OCI-LY7 (cell line): ENCODE results near the gene RAMP1. TPM values are rescaled to one million over a fixed set of nuclear protein-coding genes. Genes with fewer than 3 reads are reported as not detected.
"Not testable (repeated sequence)": the region's sequence is repeated elsewhere in the genome, so short reads cannot be mapped to it uniquely, and the experiment has no call there.

Source experiments
- BruUV-seq: library from RNA; stranded (reverse); fragments of 400-500 nt; replicated peaks from 2 replicates; lab custom pipeline; 2021; lab: Mats Ljungman, UMichigan
- CTCF ChIA-PET: fragments of 300-600 bp; sonication (Branson Sonifier 250); formaldehyde crosslinking; loops from one replicate; lab custom pipeline; 2022; ENCODE audit warnings: antibody characterized with exemption; ENCODE audit not compliant: unreplicated experiment; lab: Charles Lee
- POLR2A ChIA-PET: fragments of 300-600 bp; sonication (Branson Sonifier 250); formaldehyde crosslinking; loops from one replicate; lab custom pipeline; 2022; ENCODE audit warnings: antibody characterized with exemption; lab: Charles Lee
- DNase-seq: peaks from one replicate; pipeline ENCODE4 v3.0.0-alpha.2; 2015; ENCODE audit warnings: low spot score
- H2AFZ ChIP-seq: fragments of 200-600 bp; sonication (generic), shearing (Covaris generic); 2 replicates; pipeline ENCODE4 v1.6.1; 2014; ENCODE audit warnings: mild to moderate bottlenecking, antibody characterized with exemption, low read length, moderate library complexity
- H3K27ac ChIP-seq: fragments of 200-600 bp; sonication (generic); 2 replicates; pipeline ENCODE4 v1.5.1; 2014; ENCODE audit warnings: mixed run types, low read depth, mild to moderate bottlenecking, moderate library complexity, low read length, inconsistent platforms; ENCODE audit not compliant: poor library complexity, severe bottlenecking
- H3K36me3 ChIP-seq: fragments of 200-600 bp; sonication (generic); 2 replicates; pipeline ENCODE4 v1.6.1; 2014; ENCODE audit warnings: mild to moderate bottlenecking, antibody characterized with exemption, low read length, moderate library complexity, mixed read lengths; ENCODE audit not compliant: insufficient read depth
- H3K4me1 ChIP-seq: fragments of 200-600 bp; sonication (generic); 2 replicates; pipeline ENCODE4 v1.5.1; 2014; ENCODE audit warnings: mild to moderate bottlenecking, low read length; ENCODE audit not compliant: insufficient read depth, poor library complexity, severe bottlenecking
- H3K4me2 ChIP-seq: fragments of 200-600 bp; sonication (generic); 2 replicates; pipeline ENCODE4 v1.6.1; 2014; ENCODE audit warnings: mild to moderate bottlenecking, low read length
- H3K4me3 ChIP-seq: fragments of 200-600 bp; sonication (generic); 2 replicates; pipeline ENCODE4 v1.5.1; 2014; ENCODE audit warnings: mild to moderate bottlenecking, low read depth, low read length; ENCODE audit not compliant: poor library complexity, severe bottlenecking
- H3K79me2 ChIP-seq: fragments of 200-600 bp; sonication (generic); 2 replicates; pipeline ENCODE4 v1.6.1; 2016; ENCODE audit warnings: low read depth, mild to moderate bottlenecking, low read length, moderate library complexity, mixed read lengths; ENCODE audit not compliant: insufficient read depth
- H3K9me2 ChIP-seq: fragments of 200-600 bp; sonication (generic); 2 replicates; pipeline ENCODE4 v1.6.1; 2016; ENCODE audit warnings: mild to moderate bottlenecking, low read length, mixed read lengths; ENCODE audit not compliant: insufficient read depth
- H3K9me3 ChIP-seq: fragments of 200-600 bp; sonication (generic); 2 replicates; pipeline ENCODE4 v1.6.1; 2014; ENCODE audit warnings: mild to moderate bottlenecking, mixed run types, low read length, mixed read lengths
- H4K20me1 ChIP-seq: fragments of 200-600 bp; sonication (generic); 2 replicates; pipeline ENCODE4 v1.6.1; 2014; ENCODE audit warnings: mild to moderate bottlenecking, antibody characterized with exemption, low read length, moderate library complexity, mixed read lengths; ENCODE audit not compliant: insufficient read depth
- CTCF ChIP-seq: fragments of 200-600 bp; sonication (generic); conservative IDR thresholded peaks from 2 replicates; pipeline ENCODE4 v1.5.1; 2014; ENCODE audit warnings: mild to moderate bottlenecking, antibody characterized with exemption, low read length, moderate library complexity, mixed read lengths
- EZH2phosphoT487 ChIP-seq: fragments of 200-600 bp; sonication (generic); IDR thresholded peaks from 2 replicates; pipeline ENCODE4 v1.6.1; 2018; ENCODE audit warnings: low read depth, borderline replicate concordance, mild to moderate bottlenecking, mixed run types, antibody characterized with exemption, low read length, moderate library complexity, mixed read lengths
- intact Hi-C: fragments of 100-400 bp; cut with micrococcal nuclease; formaldehyde crosslinking; loops from one replicate; pipeline ENCODE4 v1.10.0; 2022; ENCODE audit not compliant: unreplicated experiment
- total RNA-seq, 2 experiments: library from RNA; depleted of rRNA in 1 of 2; stranded (reverse); fragments of >200 nt in 1 of 2; shearing (Covaris generic) in 1 of 2; gene quantifications; 2 replicates each; pipeline ENCODE4 v1.2.3, GENCODE V29; 2014 to 2022

The RAMP1 gene
- total RNA-seq, 2 experiments from 2014 or later, result not detected

DNA sequence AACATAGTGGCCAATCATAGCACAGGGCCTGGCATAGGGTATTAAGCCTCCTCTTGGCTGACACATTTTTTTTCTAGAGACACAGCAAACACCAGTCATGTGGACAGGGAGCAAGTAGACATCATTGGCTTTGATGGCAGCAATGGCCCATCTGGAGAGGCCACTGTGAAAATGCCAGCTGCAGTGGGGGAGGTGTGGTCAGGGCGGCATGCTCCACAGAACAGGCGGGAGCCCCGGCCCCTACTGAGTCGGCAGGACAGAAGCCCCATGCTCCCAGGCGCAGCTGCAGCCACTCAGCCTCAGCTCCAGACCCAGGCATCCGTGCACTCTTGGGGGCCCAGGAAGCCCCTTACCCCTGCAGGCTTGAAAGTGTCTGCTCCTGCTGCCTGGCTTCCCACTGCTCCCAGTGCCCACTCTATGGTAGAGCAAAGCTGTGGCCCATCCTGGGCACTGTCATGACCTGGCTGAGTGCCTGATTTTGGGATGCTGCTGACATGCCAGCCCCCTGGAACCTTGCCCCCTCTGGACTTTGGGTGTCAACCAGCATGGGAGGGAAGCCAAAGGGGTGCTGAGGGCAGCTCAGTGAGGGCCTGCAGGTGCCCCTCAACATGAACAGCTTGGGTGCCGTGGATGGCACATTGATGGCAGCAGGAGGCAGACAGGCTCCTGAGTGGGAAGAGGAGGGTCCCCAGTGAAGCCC, 84.1 kb downstream of the RAMP1 start:
- Histone ChIP-seq H3K4me1 (no peaks in the 10 kb centered on the region), H3K9me3 (peaks cover 9% of the 10 kb centered on the region; the same call in 1 of the 2 replicates), H4K20me1 (no peaks in the 10 kb centered on the region), H3K4me3 (no peak overlapping the region), H3K27ac (no peak overlapping the region), H3K4me2 (no peak overlapping the region), H3K36me3 (no peaks in the 10 kb centered on the region), H3K9me2 (no peaks in the 10 kb centered on the region), H2AFZ (no peak overlapping the region), H3K79me2 (no peaks in the 10 kb centered on the region)
- TF ChIP-seq CTCF (no peak), EZH2phosphoT487 (no peak)
- CTCF ChIA-PET, result no interaction called here
- intact Hi-C loops, result no loop called here
- POLR2A ChIA-PET, result interaction anchor here (0.6 kb wide), 1 partner anchor 104 kb away, joined by 3 read pairs; no protein-coding TSS in a partner anchor
- DNase-seq, result no peak
- no TSS peak for BruUV-seq

- Histone ChIP-seq H3K9me3 (peaks cover 9% of the 10 kb centered on the region; the same call in 1 of the 2 replicates), H4K20me1 (no peaks in the 10 kb centered on the region), H3K27ac (no peak overlapping the region), H3K9me2 (no peaks in the 10 kb centered on the region), H3K79me2 (no peaks in the 10 kb centered on the region), H3K4me1 (no peaks in the 10 kb centered on the region), H2AFZ (no peak overlapping the region), H3K4me2 (no peak overlapping the region), H3K36me3 (no peaks in the 10 kb centered on the region), H3K4me3 (no peak overlapping the region)
- no peak for DNase-seq
- intact Hi-C loops, result no loop called here
- CTCF ChIA-PET, result no interaction called here
- TF ChIP-seq CTCF (no peak), EZH2phosphoT487 (no peak)
- POLR2A ChIA-PET, result interaction anchor here (0.6 kb wide), 1 partner anchor 103 kb away, joined by 3 read pairs; no protein-coding TSS in a partner anchor
- no TSS peak for BruUV-seq
These were observed 84.9 kb downstream of the RAMP1 start for GRCh38 chr2:237944302-237944701.

DNA sequence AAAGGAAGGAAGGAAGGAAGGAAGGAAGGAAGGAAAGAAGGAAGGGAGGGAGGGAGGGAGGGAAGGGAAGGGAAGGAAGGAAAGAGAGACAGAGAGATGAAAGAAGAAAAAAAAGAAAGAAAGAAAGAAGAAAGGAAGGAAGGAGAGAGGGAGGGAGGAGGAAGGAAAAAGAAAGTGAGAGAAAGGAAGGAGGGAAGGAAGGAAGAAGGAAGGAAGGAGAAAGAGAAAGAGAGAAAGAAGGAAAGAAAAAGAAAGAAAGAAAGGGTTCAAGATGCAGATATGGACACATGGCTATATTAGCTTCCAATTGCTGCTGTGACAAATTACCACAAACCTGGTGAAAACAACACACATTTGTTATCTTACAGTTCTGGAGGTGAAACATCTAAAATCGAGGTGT, 87.0 kb downstream of the RAMP1 start:
- Histone ChIP-seq H3K36me3 (no peaks in the 10 kb centered on the region), H3K79me2 (no peaks in the 10 kb centered on the region), H3K4me1 (no peaks in the 10 kb centered on the region), H3K9me3 (peaks cover 9% of the 10 kb centered on the region; the same call in 1 of the 2 replicates), H2AFZ (no peak overlapping the region), H3K4me3 (no peak overlapping the region), H3K9me2 (no peaks in the 10 kb centered on the region), H3K27ac (no peak overlapping the region), H4K20me1 (no peaks in the 10 kb centered on the region), H3K4me2 (no peak overlapping the region)
- TF ChIP-seq CTCF (no peak), EZH2phosphoT487 (no peak)
- no TSS peak for BruUV-seq
- POLR2A ChIA-PET, result no interaction called here
- DNase-seq, result no peak
- CTCF ChIA-PET, result no interaction called here
- intact Hi-C loops, result no loop called here

DNA sequence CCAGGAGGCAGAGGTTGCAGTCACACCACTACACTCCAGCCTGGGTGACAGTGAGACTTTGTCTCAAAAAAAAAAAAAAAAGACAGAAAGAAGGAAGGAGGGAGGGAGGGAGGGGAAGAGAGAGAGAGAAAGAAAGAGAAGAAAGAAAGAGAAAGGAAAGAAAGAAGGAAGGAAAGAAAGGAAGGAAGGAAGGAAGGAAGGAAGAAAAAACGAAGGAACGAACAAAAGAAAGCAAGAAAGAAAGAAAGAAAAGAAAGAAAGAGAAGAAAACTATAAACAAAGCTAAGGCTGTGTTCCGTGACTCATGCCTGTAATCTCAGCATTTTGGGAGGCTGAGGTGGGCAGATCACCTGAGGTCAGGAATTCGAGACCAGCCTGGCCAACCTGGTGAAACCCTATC, 91.9 kb downstream of the RAMP1 start:
- H3K4me2 ChIP-seq, H2AFZ ChIP-seq, H3K4me3 ChIP-seq, intact Hi-C loops, DNase-seq, BruUV-seq, H3K4me1 ChIP-seq, H3K27ac ChIP-seq, H3K36me3 ChIP-seq, H4K20me1 ChIP-seq, H3K9me2 ChIP-seq, H3K9me3 ChIP-seq, H3K79me2 ChIP-seq, CTCF ChIA-PET: not testable (repeated sequence)
- POLR2A ChIA-PET, result interaction anchor here (0.7 to 1.7 kb wide), 2 partner anchors 82 to 139 kb away, joined by 3 to 5 read pairs; no protein-coding TSS in a partner anchor
